Measurements from ENCODE around the gene GPSM3.
A peak's percentile ranks its signal among the peaks of the same experiment; 100 is the strongest.
"Not testable (repeated sequence)": the region's sequence is repeated elsewhere in the genome, so short reads cannot be mapped to it uniquely, and the experiment has no call there.

GPSM3 gene

DNA sequence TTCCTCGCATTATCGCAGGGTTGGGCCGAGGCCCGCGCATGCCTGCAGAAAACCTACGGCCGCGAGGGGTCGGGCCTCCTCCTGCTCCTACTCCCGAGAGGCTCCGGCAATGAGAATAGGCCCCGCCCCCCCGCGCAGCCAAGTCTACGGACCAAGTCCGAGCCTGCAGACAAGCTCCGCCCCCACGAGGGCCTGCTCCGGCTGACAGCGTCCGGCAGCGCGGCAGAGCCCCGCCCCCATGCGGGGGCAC, 3.1 kb upstream of the GPSM3 start:
- Histone ChIP-seq H3K36me3 (no peaks in the 10 kb centered on the region), H3K27me3 (no peaks in the 10 kb centered on the region), H3K9me3 (no peaks in the 10 kb centered on the region), H3K4me3 (ENCODE audit: low read depth, low read length) (peak overlapping the region; percentile 52), H3K4me1 (peaks cover 2% of the 10 kb centered on the region; the same call in 1 of the 2 replicates)
- peak; percentile 100 for DNase-seq
- TF ChIP-seq, protein P1, sequence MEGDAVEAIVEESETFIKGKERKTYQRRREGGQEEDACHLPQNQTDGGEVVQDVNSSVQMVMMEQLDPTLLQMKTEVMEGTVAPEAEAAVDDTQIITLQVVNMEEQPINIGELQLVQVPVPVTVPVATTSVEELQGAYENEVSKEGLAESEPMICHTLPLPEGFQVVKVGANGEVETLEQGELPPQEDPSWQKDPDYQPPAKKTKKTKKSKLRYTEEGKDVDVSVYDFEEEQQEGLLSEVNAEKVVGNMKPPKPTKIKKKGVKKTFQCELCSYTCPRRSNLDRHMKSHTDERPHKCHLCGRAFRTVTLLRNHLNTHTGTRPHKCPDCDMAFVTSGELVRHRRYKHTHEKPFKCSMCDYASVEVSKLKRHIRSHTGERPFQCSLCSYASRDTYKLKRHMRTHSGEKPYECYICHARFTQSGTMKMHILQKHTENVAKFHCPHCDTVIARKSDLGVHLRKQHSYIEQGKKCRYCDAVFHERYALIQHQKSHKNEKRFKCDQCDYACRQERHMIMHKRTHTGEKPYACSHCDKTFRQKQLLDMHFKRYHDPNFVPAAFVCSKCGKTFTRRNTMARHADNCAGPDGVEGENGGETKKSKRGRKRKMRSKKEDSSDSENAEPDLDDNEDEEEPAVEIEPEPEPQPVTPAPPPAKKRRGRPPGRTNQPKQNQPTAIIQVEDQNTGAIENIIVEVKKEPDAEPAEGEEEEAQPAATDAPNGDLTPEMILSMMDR (IDR thresholded peaks at IDR 0.05; ENCODE audit: low read depth, low read length), result peak; percentile 40; the same call in 1 of the 2 replicates

DNA sequence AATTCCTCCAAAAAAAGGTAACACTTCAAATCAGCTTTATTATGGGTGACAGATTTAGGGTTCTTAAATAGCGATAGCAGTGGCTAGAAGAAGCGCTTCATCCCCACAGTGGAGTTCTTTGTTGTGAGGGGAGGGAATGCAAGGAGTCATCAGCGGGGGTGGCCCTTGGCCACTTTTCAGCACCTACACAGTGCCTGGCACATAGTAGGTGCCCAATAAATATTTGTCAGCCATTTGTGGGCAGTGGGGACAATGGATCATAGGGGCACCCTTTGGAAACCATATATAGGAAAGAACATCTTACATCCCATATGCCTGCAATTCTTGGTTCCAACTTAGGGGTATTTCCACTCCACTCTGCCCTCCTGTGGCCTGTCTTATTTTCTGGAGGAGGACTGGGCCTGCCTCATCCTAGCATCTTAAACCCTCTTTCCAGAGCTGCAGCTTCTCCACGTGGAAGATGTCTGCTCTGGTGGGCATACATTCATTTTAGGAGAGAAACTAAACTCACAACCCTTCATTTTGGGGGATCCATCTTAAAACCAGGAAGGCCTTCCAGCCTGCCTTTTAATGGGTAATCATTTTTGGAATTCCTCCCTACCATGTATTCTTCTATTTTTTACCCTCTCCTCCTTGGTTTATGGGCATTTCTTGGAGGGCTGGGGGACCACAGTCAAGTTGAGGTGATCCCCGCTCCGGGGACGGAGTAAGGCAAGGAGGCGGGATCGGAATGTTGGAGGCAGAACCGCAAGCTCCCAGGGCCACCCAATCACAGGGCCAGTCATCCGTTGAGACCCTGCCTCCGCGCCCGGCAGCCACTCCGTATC, 2.6 kb upstream of the GPSM3 start:
- Histone ChIP-seq H3K36me3 (no peaks in the 10 kb centered on the region), H3K9me3 (no peaks in the 10 kb centered on the region), H3K4me3 (ENCODE audit: low read depth, low read length) (peak overlapping the region; percentile 52), H3K4me1 (peaks cover 2% of the 10 kb centered on the region; the same call in 1 of the 2 replicates), H3K27me3 (no peaks in the 10 kb centered on the region)
- TF ChIP-seq, protein P1 (IDR thresholded peaks at IDR 0.05; ENCODE audit: low read depth, low read length), result peak; percentile 63
- DNase-seq, result no peak

DNA sequence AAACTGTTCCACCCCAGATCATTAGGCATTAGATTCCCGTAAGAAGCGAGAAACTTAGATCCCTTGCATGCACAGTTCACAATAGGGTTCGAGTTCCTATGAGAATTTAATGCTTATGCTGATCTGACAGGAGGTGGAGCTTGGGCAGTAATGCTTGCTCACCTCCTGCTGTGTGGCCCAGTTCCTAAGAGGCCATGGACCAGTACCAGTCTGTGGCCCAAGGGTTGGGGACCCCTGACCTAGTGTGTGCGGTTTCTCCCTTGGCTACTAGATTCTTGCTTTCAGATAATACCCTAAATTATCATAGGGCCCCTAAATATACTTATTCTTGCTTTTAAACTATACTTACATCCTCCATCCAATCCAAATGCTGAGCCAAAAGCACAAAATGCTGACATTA, 1.9 kb upstream of the GPSM3 start:
- Histone ChIP-seq H3K36me3 (no peaks in the 10 kb centered on the region), H3K9me3 (no peaks in the 10 kb centered on the region), H3K4me1 (peaks cover 2% of the 10 kb centered on the region; the same call in 1 of the 2 replicates), H3K4me3 (ENCODE audit: low read depth, low read length) (no peak overlapping the region), H3K27me3 (no peaks in the 10 kb centered on the region)
- TF ChIP-seq, protein P1 (IDR thresholded peaks at IDR 0.05; ENCODE audit: low read depth, low read length), result no peak
- no peak for DNase-seq

DNA sequence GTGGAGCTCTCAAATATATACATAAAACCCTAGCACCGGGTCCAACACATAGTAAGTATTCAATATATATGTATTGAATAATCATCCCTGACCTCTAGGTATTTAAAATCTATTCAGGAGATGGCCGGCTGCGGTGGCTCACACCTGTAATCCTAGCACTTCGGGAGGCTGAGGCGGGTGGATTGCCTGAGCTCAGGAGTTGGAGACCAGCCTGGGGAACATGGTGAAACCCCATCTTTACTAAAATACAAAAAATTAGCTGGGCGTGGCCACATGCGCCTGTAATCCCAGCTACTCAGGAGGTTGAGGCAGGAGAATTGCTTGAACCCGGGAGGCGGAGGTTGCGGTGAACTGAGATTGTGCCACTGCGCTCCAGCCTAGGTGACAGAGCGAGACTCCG, 653 bp upstream of the GPSM3 start:
- not testable (repeated sequence) for DNase-seq; H3K4me3 ChIP-seq (ENCODE audit: low read depth, low read length); H3K9me3 ChIP-seq; H3K4me1 ChIP-seq; H3K27me3 ChIP-seq; H3K36me3 ChIP-seq

DNA sequence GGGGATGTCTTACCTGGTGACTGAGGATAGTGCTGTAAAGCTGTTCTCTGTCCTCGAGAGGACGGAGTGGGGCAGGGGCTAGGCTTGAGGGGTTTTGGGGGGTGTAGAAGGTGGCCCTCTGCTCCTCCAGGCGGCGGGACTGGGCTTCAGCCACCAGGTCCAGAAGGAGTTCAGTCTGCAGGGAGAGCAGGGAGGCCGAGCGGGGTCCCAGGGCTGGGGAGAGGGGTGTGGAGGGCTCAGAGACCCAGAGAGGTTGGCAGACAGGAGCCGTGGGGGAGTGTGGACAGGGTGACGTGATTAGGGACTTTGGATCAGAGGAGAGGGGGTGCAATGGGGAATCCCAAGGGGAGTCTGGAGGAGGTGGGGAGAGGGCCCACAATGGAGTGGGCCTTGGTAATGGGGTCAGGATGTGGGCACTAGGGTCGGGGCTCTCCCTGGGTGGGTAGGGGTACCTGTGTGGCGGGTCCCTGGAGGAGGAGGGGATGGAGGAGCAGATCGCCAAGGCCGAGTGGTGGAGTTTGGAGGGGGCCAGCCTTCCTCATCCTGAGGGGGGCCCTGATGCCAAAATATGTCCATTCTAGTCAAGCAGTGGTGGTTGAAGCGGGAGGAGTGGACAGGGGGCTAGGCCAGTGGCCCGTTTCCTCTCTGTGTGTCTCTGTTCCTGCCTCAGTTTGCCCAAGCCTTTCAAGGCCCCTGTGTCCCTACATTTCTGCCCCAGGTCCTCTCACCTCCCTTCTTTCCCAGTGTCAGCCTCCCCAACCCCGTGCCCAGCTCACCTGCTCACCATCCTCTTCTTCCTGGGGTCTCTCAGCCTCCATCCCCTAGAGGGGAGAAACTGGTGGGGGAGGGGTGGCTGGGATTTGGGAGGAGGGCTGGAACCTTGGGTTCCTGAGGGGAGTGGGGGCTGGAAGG, 491 bp downstream of the GPSM3 start:
- peaks cover 11% of the 10 kb centered on the region for H3K36me3 ChIP-seq
- H3K27me3 ChIP-seq, result no peaks in the 10 kb centered on the region
- H3K9me3 ChIP-seq, result no peaks in the 10 kb centered on the region
- TF ChIP-seq, protein P1 (IDR thresholded peaks at IDR 0.05; ENCODE audit: low read depth, low read length), result no peak
- DNase-seq, result no peak
- no peak overlapping the region for H3K4me3 ChIP-seq (ENCODE audit: low read depth, low read length)
- peaks cover 2% of the 10 kb centered on the region; the same call in 1 of the 2 replicates for H3K4me1 ChIP-seq

DNA sequence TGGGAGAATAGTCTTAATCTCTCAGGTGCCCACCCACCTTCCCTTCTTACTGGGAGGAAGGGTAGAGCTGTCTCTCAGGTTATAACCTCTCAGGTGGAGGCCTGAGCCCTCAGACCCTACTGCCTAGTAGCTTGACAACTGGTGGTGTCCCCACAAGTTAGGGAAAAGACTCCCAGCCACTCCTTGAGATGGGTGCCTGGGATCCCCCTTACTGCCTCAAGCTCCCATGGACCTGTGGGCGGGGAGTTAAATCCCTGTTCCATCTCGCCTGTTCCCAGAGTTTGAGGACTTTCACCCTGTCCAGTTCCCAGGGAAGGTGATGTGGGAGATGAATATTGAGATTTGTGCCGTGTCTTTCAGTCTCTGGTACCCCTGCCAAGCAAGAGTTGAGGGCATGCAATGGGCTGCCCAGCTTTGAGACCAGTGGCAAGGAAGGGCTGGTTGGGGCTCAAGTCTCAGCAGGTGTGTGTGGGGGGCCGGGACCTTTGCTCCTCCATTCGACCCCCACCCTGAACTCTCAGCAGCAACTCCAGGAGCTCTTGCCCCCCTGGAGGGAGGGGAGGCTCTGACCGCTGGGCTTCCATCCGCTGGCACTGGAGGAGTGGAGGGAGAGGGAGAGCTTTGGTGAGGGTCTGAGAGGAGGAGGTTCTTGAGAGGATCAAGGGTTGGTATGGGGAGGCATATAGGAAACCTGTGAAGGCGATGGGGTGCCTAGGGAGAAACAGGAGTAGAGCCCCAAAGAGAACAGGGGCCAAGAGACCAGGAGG, 1.3 kb downstream of the GPSM3 start:
- Histone ChIP-seq H3K27me3 (no peaks in the 10 kb centered on the region), H3K4me3 (ENCODE audit: low read depth, low read length) (no peak overlapping the region), H3K9me3 (no peaks in the 10 kb centered on the region), H3K36me3 (peaks cover 14% of the 10 kb centered on the region), H3K4me1 (peaks cover 2% of the 10 kb centered on the region; the same call in 1 of the 2 replicates)
- no peak for DNase-seq
- TF ChIP-seq, protein P1 (IDR thresholded peaks at IDR 0.05; ENCODE audit: low read depth, low read length), result no peak

Measured in BE2C (cell line).